DOHH2 (cell line): Measurements from ENCODE around the gene CDKL2.

Source experiments
- EZH2phosphoT487 ChIP-seq: fragments of 200-600 bp; sonication (generic); IDR thresholded peaks from 2 replicates; pipeline ENCODE4 v1.6.1; 2017; ENCODE audit warnings: borderline replicate concordance, mild to moderate bottlenecking, antibody characterized with exemption, low read length, moderate library complexity, mixed read lengths
- TF ChIP-seq, protein P1 (sequence below): fragments of 200-600 bp; sonication (generic); IDR thresholded peaks from one replicate; pipeline ENCODE4 v1.5.1; 2014; ENCODE audit warnings: antibody characterized with exemption, mild to moderate bottlenecking, low read depth, low read length; ENCODE audit not compliant: poor library complexity, severe bottlenecking

- TF ChIP-seq, protein P1, sequence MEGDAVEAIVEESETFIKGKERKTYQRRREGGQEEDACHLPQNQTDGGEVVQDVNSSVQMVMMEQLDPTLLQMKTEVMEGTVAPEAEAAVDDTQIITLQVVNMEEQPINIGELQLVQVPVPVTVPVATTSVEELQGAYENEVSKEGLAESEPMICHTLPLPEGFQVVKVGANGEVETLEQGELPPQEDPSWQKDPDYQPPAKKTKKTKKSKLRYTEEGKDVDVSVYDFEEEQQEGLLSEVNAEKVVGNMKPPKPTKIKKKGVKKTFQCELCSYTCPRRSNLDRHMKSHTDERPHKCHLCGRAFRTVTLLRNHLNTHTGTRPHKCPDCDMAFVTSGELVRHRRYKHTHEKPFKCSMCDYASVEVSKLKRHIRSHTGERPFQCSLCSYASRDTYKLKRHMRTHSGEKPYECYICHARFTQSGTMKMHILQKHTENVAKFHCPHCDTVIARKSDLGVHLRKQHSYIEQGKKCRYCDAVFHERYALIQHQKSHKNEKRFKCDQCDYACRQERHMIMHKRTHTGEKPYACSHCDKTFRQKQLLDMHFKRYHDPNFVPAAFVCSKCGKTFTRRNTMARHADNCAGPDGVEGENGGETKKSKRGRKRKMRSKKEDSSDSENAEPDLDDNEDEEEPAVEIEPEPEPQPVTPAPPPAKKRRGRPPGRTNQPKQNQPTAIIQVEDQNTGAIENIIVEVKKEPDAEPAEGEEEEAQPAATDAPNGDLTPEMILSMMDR = no peak
- TF ChIP-seq EZH2phosphoT487 = no peak
Measured at GRCh38 chr4:75566911-75567310, 63.4 kb downstream of the CDKL2 start.
